Endometrial microvascular endothelial cells (primary cell): ENCODE measurements around the gene PLXNA4. TPM values are rescaled to one million over a fixed set of nuclear protein-coding genes. Genes with fewer than 3 reads are reported as not detected.

Experiments used
- in situ Hi-C: cut with HindIII; loops from 2 replicates; pipeline ENCODE4 v1.10.0; 2017; ENCODE audit warnings: low sequenced_read_pairs, low pct_unique_long_range_greater_than_20kb; ENCODE audit errors: inconsistent ontology term
- total RNA-seq: library from RNA; depleted of rRNA; stranded (reverse); fragments of >200 nt; gene quantifications from one replicate; pipeline ENCODE4 v1.2.3, GENCODE V29; 2015; ENCODE audit errors: inconsistent ontology term

PLXNA4 gene
- total RNA-seq, 1 donor from 2014 or later = 0.19 TPM

- in situ Hi-C loops = loop anchor here (25.0 kb wide), 1 partner anchor 106 kb away; no protein-coding TSS in a partner anchor
Observed at GRCh38 chr7:132592936-132593335, 16.7 kb upstream of the PLXNA4 start.

GRCh38 chr7:132592231-132592920, 16.1 kb upstream of the PLXNA4 start:
- in situ Hi-C loops = loop anchor here (25.0 kb wide), 1 partner anchor 105 kb away; no protein-coding TSS in a partner anchor

DNA sequence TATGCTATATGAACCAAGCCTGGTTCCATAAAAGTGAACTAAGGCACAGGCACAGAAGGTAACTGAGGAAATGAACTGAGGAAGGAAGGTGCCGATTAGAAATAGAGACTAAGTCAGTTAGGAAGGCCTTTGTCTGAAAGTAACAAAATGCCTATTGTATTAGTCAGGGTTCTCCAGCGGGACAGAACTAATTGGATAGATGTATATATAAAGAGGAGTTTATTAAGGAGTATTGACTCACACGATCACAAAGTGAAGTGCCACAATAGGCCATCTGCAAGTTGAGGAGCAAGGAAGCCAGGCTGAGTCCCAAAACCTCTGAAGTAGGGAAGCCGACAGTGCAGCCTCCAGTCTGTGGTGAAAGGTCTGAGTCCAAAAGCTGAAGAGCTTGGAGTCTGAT, 13.9 kb upstream of the PLXNA4 start:
- in situ Hi-C loops = loop anchor here (25.0 kb wide), 1 partner anchor 103 kb away; no protein-coding TSS in a partner anchor

- in situ Hi-C loops = loop anchor here (25.0 kb wide), 1 partner anchor 101 kb away; no protein-coding TSS in a partner anchor
Observed at GRCh38 chr7:132588596-132588995, 12.3 kb upstream of the PLXNA4 start.

GRCh38 chr7:132584796-132585494, 8.7 kb upstream of the PLXNA4 start:
- in situ Hi-C loops = loop anchor here (25.0 kb wide), 1 partner anchor 98 kb away; no protein-coding TSS in a partner anchor

DNA sequence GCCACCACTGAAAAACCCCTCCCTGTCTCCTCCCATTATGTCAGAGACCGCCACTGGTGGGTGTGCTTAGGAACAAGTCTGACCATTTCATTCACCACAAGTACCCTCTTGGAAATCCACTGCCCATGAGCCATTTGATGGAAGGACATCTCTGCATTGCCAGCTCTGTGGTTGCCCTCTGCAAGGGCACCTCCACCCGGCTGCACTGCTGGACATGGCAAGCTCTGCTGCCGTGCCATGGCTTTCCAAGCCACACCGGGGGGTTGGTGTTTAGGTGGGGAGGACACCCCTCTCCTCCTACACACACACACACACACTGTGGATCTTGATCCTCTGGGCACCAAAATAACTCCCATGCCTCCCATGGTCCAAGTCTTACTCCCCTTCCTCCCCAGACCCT, 5.2 kb upstream of the PLXNA4 start:
- in situ Hi-C loops = loop anchor here (25.0 kb wide), 1 partner anchor 94 kb away; no protein-coding TSS in a partner anchor

DNA sequence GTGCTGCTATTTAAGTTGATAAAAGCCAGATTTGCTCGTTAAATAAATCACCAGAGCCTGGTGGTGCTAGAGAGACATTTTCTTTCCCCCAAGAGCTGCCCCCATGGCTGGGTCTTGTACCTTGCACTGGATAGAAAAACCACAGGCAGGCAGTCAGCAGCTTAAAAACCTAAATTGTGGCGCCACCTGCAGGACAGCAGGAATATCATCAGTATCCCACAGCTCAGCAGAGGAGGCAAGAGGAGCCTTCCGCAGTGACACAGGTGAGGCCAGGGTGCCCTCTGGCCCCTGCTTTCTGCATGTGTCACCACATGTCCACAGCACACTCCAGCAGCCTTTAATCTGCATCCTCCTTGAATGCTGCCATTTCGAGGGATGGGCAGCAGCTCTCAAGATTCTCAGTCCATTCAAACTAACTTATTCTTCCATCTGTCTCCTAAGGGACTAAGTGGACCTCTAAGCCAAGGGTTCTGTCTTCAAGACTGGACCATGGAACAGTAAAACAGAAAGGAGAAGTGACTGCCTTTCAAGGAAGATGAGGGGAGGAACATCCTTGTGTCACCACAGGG, 4.5 kb upstream of the PLXNA4 start:
- in situ Hi-C loops = loop anchor here (25.0 kb wide), 1 partner anchor 94 kb away; no protein-coding TSS in a partner anchor

GRCh38 chr7:132580277-132580676, 4.0 kb upstream of the PLXNA4 start:
- in situ Hi-C loops = loop anchor here (25.0 kb wide), 1 partner anchor 93 kb away; no protein-coding TSS in a partner anchor

- in situ Hi-C loops = loop anchor here (25.0 kb wide), 1 partner anchor 92 kb away; no protein-coding TSS in a partner anchor
Observed at GRCh38 chr7:132579260-132579899, 3.1 kb upstream of the PLXNA4 start.

DNA sequence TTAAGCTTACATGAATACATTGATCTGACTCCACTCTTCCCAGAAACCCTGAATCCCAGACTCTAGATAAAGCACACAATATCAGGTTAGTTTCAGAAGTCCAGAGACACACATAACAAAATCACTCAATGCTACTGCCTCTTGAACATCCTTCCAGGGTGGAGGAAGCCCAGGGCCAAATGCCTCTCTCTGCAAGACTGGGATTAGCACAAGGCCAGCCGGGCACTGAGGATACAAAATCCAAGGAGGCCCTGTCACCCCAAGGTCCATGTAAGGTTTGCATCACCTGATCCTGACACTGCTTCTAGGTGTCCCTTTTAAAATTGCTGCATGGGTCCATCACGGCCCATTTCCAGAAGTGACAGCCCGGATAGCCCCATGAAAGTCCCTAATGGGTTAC, 2.6 kb upstream of the PLXNA4 start:
- in situ Hi-C loops = loop anchor here (25.0 kb wide), 1 partner anchor 92 kb away; no protein-coding TSS in a partner anchor

- in situ Hi-C loops = loop anchor here (25.0 kb wide), 1 partner anchor 91 kb away; no protein-coding TSS in a partner anchor
Observed at GRCh38 chr7:132578050-132578370, 1.7 kb upstream of the PLXNA4 start.

DNA sequence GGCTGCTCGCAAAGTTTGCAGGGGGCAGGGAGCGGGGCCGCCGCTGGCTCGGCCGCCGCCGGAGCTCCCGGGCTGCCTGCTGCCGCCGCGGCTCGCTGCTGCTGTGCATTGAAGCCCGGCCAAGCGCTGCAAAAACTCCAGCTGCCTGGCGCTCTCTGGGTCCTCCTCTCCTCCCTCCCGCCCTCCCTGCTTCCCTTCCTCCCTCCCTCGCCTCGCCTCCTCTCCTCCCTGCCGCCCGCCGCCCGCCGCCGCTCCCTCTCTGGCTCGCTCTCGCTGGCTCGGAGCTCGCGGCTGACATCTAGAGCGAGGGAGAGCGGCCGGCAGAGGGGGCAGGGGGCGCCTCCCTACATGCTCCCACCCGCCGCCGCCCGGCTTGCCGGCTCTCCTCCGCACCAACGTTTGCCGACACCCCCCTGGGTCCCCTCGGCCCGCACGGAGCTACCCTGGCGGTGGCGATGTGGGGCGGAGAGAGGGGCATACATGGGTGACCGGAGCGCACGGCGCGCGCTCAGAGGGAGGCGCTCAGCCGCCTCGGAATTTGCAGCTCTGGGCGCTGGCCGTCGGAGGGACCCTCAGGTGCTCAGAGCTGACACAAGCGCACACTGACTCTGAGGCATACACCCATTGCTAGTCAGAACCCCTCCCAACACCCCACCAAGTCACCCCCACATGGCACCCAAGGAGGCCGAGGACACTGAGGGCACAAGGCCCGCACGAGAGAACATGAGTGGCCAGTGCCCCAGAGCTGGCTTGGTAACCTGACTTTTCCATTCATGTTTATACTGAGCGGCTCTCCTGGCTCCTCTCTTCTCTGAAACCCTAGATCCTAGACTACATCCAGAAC, 1.2 kb upstream of the PLXNA4 start:
- in situ Hi-C loops = loop anchor here (25.0 kb wide), 1 partner anchor 90 kb away; no protein-coding TSS in a partner anchor

- in situ Hi-C loops = loop anchor here (25.0 kb wide), 1 partner anchor 89 kb away; no protein-coding TSS in a partner anchor
Observed at GRCh38 chr7:132576721-132577085, 433 bp upstream of the PLXNA4 start.

DNA sequence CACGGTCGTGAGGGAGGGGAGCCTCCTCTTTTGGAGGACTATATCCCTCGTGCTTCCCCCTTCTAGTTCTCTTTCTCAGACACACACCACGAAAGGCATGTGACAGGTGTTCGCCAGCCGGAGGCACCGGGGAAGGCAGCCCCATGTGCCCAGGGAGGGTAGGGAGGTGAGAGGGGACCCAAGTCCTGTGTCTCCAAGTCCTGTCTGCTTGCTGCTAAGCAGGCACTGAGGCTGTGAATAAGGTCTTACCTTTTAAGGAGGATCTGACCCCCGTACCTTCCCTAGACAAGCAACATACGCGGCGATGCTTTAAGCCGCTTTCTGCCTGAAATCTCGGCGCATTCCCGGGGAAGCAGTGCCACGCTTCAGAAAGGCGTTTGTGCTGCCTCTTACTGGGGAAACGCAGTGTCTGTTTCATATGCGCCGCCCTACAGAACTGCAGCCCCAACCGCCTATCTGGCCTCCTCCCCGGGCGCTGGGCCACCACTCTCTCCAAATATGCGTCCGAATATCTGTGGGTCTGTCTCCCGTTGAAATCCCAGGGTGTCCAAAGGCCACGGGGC, 770 bp downstream of the PLXNA4 start:
- in situ Hi-C loops = loop anchor here (25.0 kb wide), 1 partner anchor 88 kb away; no protein-coding TSS in a partner anchor

- in situ Hi-C loops = no loop called here
Observed at GRCh38 chr7:132574223-132574622, 2.0 kb downstream of the PLXNA4 start.

GRCh38 chr7:132573251-132573955, 2.9 kb downstream of the PLXNA4 start:
- in situ Hi-C loops = no loop called here

- in situ Hi-C loops = no loop called here
Observed at GRCh38 chr7:132572526-132572925, 3.7 kb downstream of the PLXNA4 start.
